DMS53 treated with DMSO at 0.1 percent for 48 hours (cell line): ENCODE measurements around the gene COMMD4.
"Not testable (repeated sequence)": the region's sequence is repeated elsewhere in the genome, so short reads cannot be mapped to it uniquely, and the experiment has no call there.

ENCODE experiments used
- DNase-seq: peaks from one replicate; lab custom pipeline; 2025; ENCODE audit not compliant: unreplicated experiment; lab: John Stamatoyannopoulos, UW

The COMMD4 gene

DNA sequence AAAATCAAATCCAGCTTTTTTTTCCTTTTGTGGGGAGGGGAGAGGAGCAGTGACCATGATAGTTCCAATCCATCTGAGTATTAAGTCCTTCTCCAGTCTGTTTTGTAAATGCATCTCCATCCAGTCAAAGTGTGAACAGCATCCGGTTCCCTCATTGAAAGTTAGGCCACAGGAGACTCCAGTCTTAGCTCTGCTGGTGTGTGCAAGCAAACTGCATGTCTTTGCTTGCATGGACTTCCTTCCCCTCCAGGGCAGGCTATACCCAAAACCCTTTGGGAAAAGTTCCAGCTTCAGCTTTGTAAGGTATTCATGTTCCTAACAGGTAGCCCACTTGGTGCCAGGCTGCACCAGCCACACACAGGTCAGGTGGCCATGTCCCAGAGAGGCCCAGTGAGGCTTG lies 35.6 kb downstream of the COMMD4 start:
- no peak for DNase-seq

DNA sequence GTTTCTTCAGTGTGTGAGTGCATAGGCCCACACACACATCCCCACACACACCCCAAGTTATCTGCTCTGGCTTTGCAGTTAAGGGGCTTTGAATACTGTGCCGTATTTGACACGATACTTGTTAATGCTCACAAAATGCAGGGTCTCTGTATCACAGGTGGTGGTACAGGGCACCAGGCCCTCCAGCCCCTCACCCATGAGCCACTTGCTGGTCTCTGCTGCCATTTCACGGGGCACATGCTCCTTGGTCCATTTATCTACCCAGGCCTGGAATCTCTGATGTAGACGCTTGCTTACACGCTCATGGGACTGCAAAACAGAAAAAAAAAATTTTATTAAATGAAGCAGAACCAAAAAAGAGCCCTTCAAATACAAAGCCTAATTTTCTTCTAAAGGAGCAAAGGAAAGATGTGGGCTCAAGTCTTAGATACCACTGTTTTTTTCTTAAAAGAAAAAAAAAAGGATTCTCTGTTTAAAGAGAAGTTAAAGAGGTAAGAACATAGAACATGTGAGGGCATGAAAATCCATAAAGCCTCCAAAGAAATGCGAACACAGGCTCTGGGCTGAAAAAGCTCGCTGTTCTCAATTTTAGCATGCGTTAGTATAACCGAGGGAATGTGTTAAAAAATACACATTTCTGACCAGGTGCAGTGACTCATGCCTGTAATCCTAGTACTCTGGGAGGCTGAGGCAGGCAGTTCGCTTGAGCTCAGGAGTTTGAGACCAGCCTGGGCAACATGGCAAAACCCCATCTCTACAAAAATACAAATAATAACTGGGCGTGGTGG lies 36.2 kb downstream of the COMMD4 start:
- DNase-seq: no peak

DNA sequence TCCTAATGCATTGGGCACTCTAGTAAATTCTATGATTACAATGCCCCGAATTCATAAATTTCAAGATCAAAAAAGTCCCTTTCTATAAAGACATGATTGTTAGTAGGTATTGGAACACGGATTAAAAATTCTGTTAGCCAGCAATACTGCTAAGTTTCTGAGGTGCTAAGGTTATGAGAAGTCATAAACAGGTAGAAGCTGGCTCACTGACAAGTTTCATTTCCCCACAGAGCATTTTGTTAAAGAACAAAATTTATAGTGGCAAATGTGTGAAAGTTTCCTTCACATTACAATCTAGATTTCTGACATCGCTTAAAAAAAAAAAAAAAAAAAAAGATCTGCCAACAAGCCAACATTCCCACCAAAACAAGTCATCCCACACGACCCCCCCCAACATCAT lies 44.9 kb downstream of the COMMD4 start:
- DNase-seq: no peak

DNA sequence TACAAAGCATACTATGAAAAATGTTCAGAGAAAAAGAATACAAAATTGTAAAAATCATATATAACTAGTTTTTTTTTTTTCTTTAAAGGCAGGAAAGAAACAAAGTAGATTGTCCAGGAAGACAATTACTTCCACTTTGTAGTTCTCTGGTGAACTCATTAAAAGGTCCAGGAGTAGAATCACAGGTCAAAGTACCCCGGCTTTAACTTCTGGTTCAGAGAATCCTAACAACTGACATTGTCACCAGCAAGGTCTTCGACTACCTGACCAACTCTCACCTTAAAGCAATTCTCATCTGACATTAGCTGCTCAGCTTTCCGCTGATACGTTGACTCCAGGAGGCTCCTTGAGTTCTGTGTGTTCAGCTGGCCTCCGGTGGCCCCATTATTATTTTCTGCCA lies 48.1 kb downstream of the COMMD4 start:
- DNase-seq: not testable (repeated sequence)
